Neuronal stem cell (in vitro differentiated cells): Measurements from ENCODE around the gene MLLT10.

ENCODE experiments used
- DNase-seq: peaks from one replicate; pipeline ENCODE4 v3.0.0-alpha.2; 2013; ENCODE audit warnings: low spot score
- H2AFZ ChIP-seq: one replicate; pipeline ENCODE4 v1.6.1; 2013; ENCODE audit warnings: mild to moderate bottlenecking, low read length, inconsistent platforms
- H2AK5ac ChIP-seq: 2 replicates; pipeline ENCODE4 v1.6.1; 2013; ENCODE audit warnings: low read depth, mild to moderate bottlenecking, inconsistent platforms, low read length, moderate library complexity, mixed read lengths
- H2BK120ac ChIP-seq: 2 replicates; pipeline ENCODE4 v1.6.1; 2013; ENCODE audit warnings: low read depth, mild to moderate bottlenecking, inconsistent platforms, low read length, moderate library complexity, mixed read lengths
- H2BK12ac ChIP-seq: one replicate; pipeline ENCODE4 v1.6.1; 2013; ENCODE audit warnings: low read length, inconsistent platforms
- H2BK15ac ChIP-seq: 2 replicates; pipeline ENCODE4 v1.6.1; 2013; ENCODE audit warnings: mild to moderate bottlenecking, low read length, inconsistent platforms, mixed read lengths
- H2BK5ac ChIP-seq: one replicate; pipeline ENCODE4 v1.6.1; 2013; ENCODE audit warnings: inconsistent platforms, mild to moderate bottlenecking, low read length, moderate library complexity
- H3K14ac ChIP-seq: one replicate; pipeline ENCODE4 v1.6.1; 2013; ENCODE audit warnings: low read length, inconsistent platforms
- H3K18ac ChIP-seq: 2 replicates; pipeline ENCODE4 v1.6.1; 2013; ENCODE audit warnings: low read length, inconsistent platforms
- H3K23ac ChIP-seq: 2 replicates; pipeline ENCODE4 v1.6.1; 2013; ENCODE audit warnings: low read depth, mild to moderate bottlenecking, mixed read lengths, low read length, inconsistent platforms; ENCODE audit not compliant: poor library complexity
- H3K27ac ChIP-seq: replicated peaks from 3 replicates; pipeline ENCODE4 v1.5.1; 2013; ENCODE audit warnings: low read length, inconsistent platforms
- H3K27me3 ChIP-seq, 3 experiments: 2 replicates each; pipeline ENCODE4 v1.6.1; 2013; ENCODE audit warnings: low read length in 3 of 3, mild to moderate bottlenecking in 2 of 3, inconsistent platforms in 1 of 3, low read depth in 1 of 3, mixed read lengths in 1 of 3, moderate library complexity in 1 of 3; ENCODE audit not compliant: control insufficient read depth in 3 of 3, insufficient read depth in 3 of 3
- H3K36me3 ChIP-seq, 2 donors: replicated peaks in 1 of 2; 2 replicates each; pipeline ENCODE4 v1.6.1; 2013; ENCODE audit warnings: low read length in 2 of 2; ENCODE audit not compliant: control insufficient read depth in 2 of 2, insufficient read depth in 2 of 2
- H3K4ac ChIP-seq: 2 replicates; pipeline ENCODE4 v1.6.1; 2013; ENCODE audit warnings: inconsistent platforms, mild to moderate bottlenecking, low read length, moderate library complexity
- H3K4me1 ChIP-seq, 2 donors: 1 replicate in 1 of 2; 2 replicates in 1 of 2; pipeline ENCODE4 v1.6.1; 2013; ENCODE audit warnings: low read length in 2 of 2, low read depth in 1 of 2; ENCODE audit not compliant: control insufficient read depth in 2 of 2, insufficient read depth in 1 of 2
- H3K4me2 ChIP-seq: one replicate; pipeline ENCODE4 v1.6.1; 2013; ENCODE audit warnings: mild to moderate bottlenecking, low read length, inconsistent platforms; ENCODE audit not compliant: insufficient read depth, poor library complexity, severe bottlenecking
- H3K4me3 ChIP-seq, 2 donors: 2 replicates each; pipeline ENCODE4 v1.5.1; 2013; ENCODE audit warnings: low read length in 2 of 2, mild to moderate bottlenecking in 2 of 2, inconsistent platforms in 1 of 2, moderate library complexity in 1 of 2
- H3K79me1 ChIP-seq: one replicate; pipeline ENCODE4 v1.6.1; 2013; ENCODE audit warnings: low read depth, mild to moderate bottlenecking, inconsistent platforms, low read length, moderate library complexity
- H3K9ac ChIP-seq: one replicate; pipeline ENCODE4 v1.6.1; 2013; ENCODE audit warnings: mild to moderate bottlenecking, low read depth, low read length, inconsistent platforms; ENCODE audit not compliant: poor library complexity
- H3K9me3 ChIP-seq, 2 donors: replicated peaks in 1 of 2; 2 replicates each; pipeline versions ENCODE3 to v1.6.1; 2013; ENCODE audit warnings: low read length in 2 of 2, mild to moderate bottlenecking in 2 of 2, inconsistent platforms in 1 of 2, low read depth in 1 of 2, mixed read lengths in 1 of 2, moderate library complexity in 1 of 2; ENCODE audit not compliant: control insufficient read depth in 2 of 2, insufficient read depth in 1 of 2
- H4K8ac ChIP-seq: one replicate; pipeline ENCODE4 v1.6.1; 2013; ENCODE audit warnings: low read depth, mild to moderate bottlenecking, inconsistent platforms, low read length, moderate library complexity
- H4K91ac ChIP-seq: one replicate; pipeline ENCODE4 v1.6.1; 2013; ENCODE audit warnings: low read length, low read depth, mild to moderate bottlenecking, inconsistent platforms; ENCODE audit not compliant: poor library complexity
- WGBS, 2 donors: extraction: QIAGEN DNeasy Blood & Tissue Kit; methylation state at CpG; one replicate each; pipeline ENCODE4 v1.1.7; 2013; ENCODE audit warnings: missing lambda C conversion rate in 2 of 2, mixed read lengths in 1 of 2; ENCODE audit not compliant: insufficient read length in 2 of 2, insufficient replicate concordance in 1 of 2; ENCODE audit errors: extremely low coverage in 2 of 2; 5-methylcytosine and 5-hydroxymethylcytosine counted together

Gene MLLT10

GRCh38 chr10:21488957-21489446 lies 45.0 kb upstream of the MLLT10 start:
- H4K8ac ChIP-seq: no peak overlapping the region
- no peak for DNase-seq
- no CpG with 5 or more reads among the region's 5 CpGs for WGBS, 2 donors

GRCh38 chr10:21490028-21490710 lies 43.9 kb upstream of the MLLT10 start:
- Histone ChIP-seq H3K79me1 (no peaks in the 10 kb centered on the region), H3K4me2 (no peak overlapping the region), H2BK15ac (no peak overlapping the region), H3K27ac (no peak overlapping the region), H3K4me1 (peaks cover 6 to 10% of the 10 kb centered on the region in 2 donors), H4K8ac (no peak overlapping the region), H2AFZ (no peak overlapping the region), H3K18ac (no peak overlapping the region), H3K27me3 (no peaks in the 10 kb centered on the region), H2BK120ac (no peak overlapping the region), H3K36me3 (no peaks in the 10 kb centered on the region), H4K91ac (no peak overlapping the region), H2BK5ac (no peak overlapping the region), H2BK12ac (no peak overlapping the region), H3K14ac (no peak overlapping the region), H2AK5ac (no peak overlapping the region), H3K9me3 (no peaks in the 10 kb centered on the region), H3K4me3 (no peak overlapping the region), H3K23ac (no peak overlapping the region), H3K4ac (no peak overlapping the region), H3K9ac (no peak overlapping the region)
- DNase-seq: no peak
- no CpG with 5 or more reads among the region's 4 CpGs for WGBS, 2 donors

More at GRCh38 chr10:21488957-21489446, 45.0 kb upstream of the MLLT10 start:
- Histone ChIP-seq H3K4ac (no peak overlapping the region), H2BK15ac (no peak overlapping the region), H3K4me3 (no peak overlapping the region), H3K4me1 (peaks cover 3 to 6% of the 10 kb centered on the region in 2 donors), H3K27ac (no peak overlapping the region), H3K36me3 (no peaks in the 10 kb centered on the region), H3K9ac (no peak overlapping the region), H2BK120ac (no peak overlapping the region), H3K27me3 (no peaks in the 10 kb centered on the region), H4K91ac (no peak overlapping the region), H3K79me1 (no peaks in the 10 kb centered on the region), H3K4me2 (no peak overlapping the region), H2BK5ac (no peak overlapping the region), H3K9me3 (no peaks in the 10 kb centered on the region), H3K18ac (no peak overlapping the region), H2AK5ac (no peak overlapping the region), H3K23ac (no peak overlapping the region), H3K14ac (no peak overlapping the region), H2AFZ (peak overlapping the region; percentile 25), H2BK12ac (no peak overlapping the region)

- Histone ChIP-seq H3K27ac (no peak overlapping the region), H2AFZ (no peak overlapping the region), H2BK15ac (no peak overlapping the region), H3K23ac (no peak overlapping the region), H3K4ac (no peak overlapping the region), H2BK120ac (no peak overlapping the region), H3K18ac (no peak overlapping the region), H2BK5ac (no peak overlapping the region), H3K14ac (no peak overlapping the region), H3K36me3 (no peaks in the 10 kb centered on the region), H3K9ac (no peak overlapping the region), H3K79me1 (peaks cover 3% of the 10 kb centered on the region), H3K9me3 (no peaks in the 10 kb centered on the region), H3K27me3 (no peaks in the 10 kb centered on the region), H2BK12ac (no peak overlapping the region), H3K4me1 (peaks cover 6 to 10% of the 10 kb centered on the region in 2 donors), H4K8ac (no peak overlapping the region), H4K91ac (no peak overlapping the region), H3K4me2 (no peak overlapping the region), H3K4me3 (no peak overlapping the region), H2AK5ac (no peak overlapping the region)
- no CpG with 5 or more reads among the region's 2 CpGs for WGBS, 2 donors
- no peak for DNase-seq
These were observed 43.3 kb upstream of the MLLT10 start for GRCh38 chr10:21490711-21491105.

- no peak overlapping the region for H3K4ac ChIP-seq
- no peak overlapping the region for H2BK15ac ChIP-seq
- H2BK5ac ChIP-seq: no peak overlapping the region
- no peaks in the 10 kb centered on the region for H3K27me3 ChIP-seq
- H3K14ac ChIP-seq: no peak overlapping the region
- H2BK120ac ChIP-seq: no peak overlapping the region
- peaks cover 9% of the 10 kb centered on the region for H3K79me1 ChIP-seq
- H3K23ac ChIP-seq: no peak overlapping the region
- peaks cover 6 to 10% of the 10 kb centered on the region in 2 donors for H3K4me1 ChIP-seq
- H3K27ac ChIP-seq: no peak overlapping the region
- H4K91ac ChIP-seq: no peak overlapping the region
- no peak overlapping the region for H3K4me3 ChIP-seq
- no peak overlapping the region for H2BK12ac ChIP-seq
- no peak overlapping the region for H2AFZ ChIP-seq
- no CpG with 5 or more reads among the region's 3 CpGs for WGBS, 2 donors
- H3K36me3 ChIP-seq: no peaks in the 10 kb centered on the region
- H4K8ac ChIP-seq: no peak overlapping the region
- no peak for DNase-seq
- no peak overlapping the region for H3K9ac ChIP-seq
- no peak overlapping the region for H2AK5ac ChIP-seq
- H3K4me2 ChIP-seq: no peak overlapping the region
- H3K18ac ChIP-seq: no peak overlapping the region
- no peaks in the 10 kb centered on the region for H3K9me3 ChIP-seq
These were observed 41.6 kb upstream of the MLLT10 start for GRCh38 chr10:21492421-21492820.
